HCT116 (cell line): ENCODE data around the gene POLR2H.

Experiments
- CTCF ChIP-seq, 3 experiments: fragments of 200-600 bp in 1 of 3; sonication (generic) in 1 of 3; IDR thresholded peaks in 2 of 3; conservative IDR thresholded peaks in 1 of 3; 2 replicates each; pipeline ENCODE4 v1.5.1; 2012 to 2017; ENCODE audit warnings: low read depth in 2 of 3, low read length in 2 of 3, antibody characterized with exemption in 1 of 3, borderline replicate concordance in 1 of 3, control low read depth in 1 of 3, mild to moderate bottlenecking in 1 of 3, mixed read lengths in 1 of 3, mixed run types in 1 of 3, moderate library complexity in 1 of 3; ENCODE audit not compliant: insufficient read depth in 1 of 3
- EZH2 ChIP-seq: fragments of 200-600 bp; sonication (generic); IDR thresholded peaks from 2 replicates; pipeline ENCODE4 v1.6.1; 2017; ENCODE audit warnings: antibody characterized with exemption, mixed run types
- MAX ChIP-seq: IDR thresholded peaks from 2 replicates; pipeline ENCODE4 v1.6.1; 2012
- POLR2AphosphoS5 ChIP-seq: IDR thresholded peaks from 2 replicates; pipeline ENCODE4 v1.6.1; 2011; ENCODE audit warnings: mild to moderate bottlenecking, low read depth, low read length, moderate library complexity
- YY1 ChIP-seq: IDR thresholded peaks from 2 replicates; pipeline ENCODE4 v1.6.1; 2011; ENCODE audit warnings: low read length, low read depth, moderate library complexity, mild to moderate bottlenecking; ENCODE audit not compliant: insufficient replicate concordance; ENCODE audit errors: extremely low read depth
- ZBTB33 ChIP-seq: IDR thresholded peaks from 2 replicates; pipeline ENCODE4 v1.6.1; 2011; ENCODE audit warnings: mild to moderate bottlenecking, low read length, moderate library complexity; ENCODE audit not compliant: insufficient replicate concordance; ENCODE audit errors: extremely low read depth
- ZNF274 ChIP-seq: fragments of 200-500 bp; sonication (Bioruptor generic); IDR thresholded peaks from 2 replicates; pipeline ENCODE4 v1.6.1; 2014; ENCODE audit warnings: mild to moderate bottlenecking, low read depth, low read length, inconsistent platforms

- TF ChIP-seq CTCF (IDR thresholded peaks at IDR 0.05 in 2 of 3, conservative IDR thresholded peaks at IDR 0.05 in 1 of 3; ENCODE audit: borderline replicate concordance in 1 of 3, insufficient read depth in 1 of 3, low read depth in 2 of 3, low read length in 2 of 3), result peak in 2 of 3 experiments; percentile 95 to 98; a peak in 4 of 6 replicates
- TF ChIP-seq ZNF274, result no peak
- TF ChIP-seq YY1, result peak; percentile 27
- TF ChIP-seq MAX, result no peak
- no peak for TF ChIP-seq EZH2
- peak; percentile 41 for TF ChIP-seq POLR2AphosphoS5
- no peak for TF ChIP-seq ZBTB33
Observed at GRCh38 chr3:184371570-184372018, 10.1 kb downstream of the POLR2H start.
